T-cell (primary cell): ENCODE results near the gene ABHD17A. TPM values are rescaled to one million over a fixed set of nuclear protein-coding genes. Genes with fewer than 3 reads are reported as not detected.

Experiments
- ATAC-seq, 4 experiments: fragments of 200-7000 bp in 3 of 4; fragments of 150-1000 bp in 1 of 4; cut with Tn5 transposase; replicated peaks in 1 of 4; 1 replicate in 3 of 4; 2 replicates in 1 of 4; pipeline ENCODE4 v1.10.0; 2021; ENCODE audit warnings: moderate library complexity in 3 of 4, mild to moderate bottlenecking in 2 of 4, moderate number of reproducible peaks in 1 of 4
- CTCF ChIA-PET, 2 donors: fragments of 300-600 bp; sonication (Branson Sonifier 250); formaldehyde crosslinking; loops; one replicate each; lab custom pipeline; 2022; ENCODE audit warnings: antibody characterized with exemption in 2 of 2; lab: Charles Lee
- POLR2A ChIA-PET, 2 donors: fragments of 300-600 bp; sonication (Branson Sonifier 250); formaldehyde crosslinking; loops; one replicate each; lab custom pipeline; 2022; ENCODE audit warnings: antibody characterized with exemption in 2 of 2; lab: Charles Lee
- DNase-seq, 35 experiments: peaks; one replicate each; pipeline versions ENCODE4 v3.0.0 to v3.0.0-alpha.2; 2013 to 2023
- H3K27ac ChIP-seq: one replicate; pipeline ENCODE4 v1.5.1; 2013; ENCODE audit warnings: low read length
- H3K27me3 ChIP-seq, 2 experiments: replicated peaks in 1 of 2; 1 replicate in 1 of 2; 2 replicates in 1 of 2; pipeline versions ENCODE4 v1.6.1 to v1.7.0; 2013; ENCODE audit warnings: low read length in 1 of 2, mixed read lengths in 1 of 2; ENCODE audit not compliant: control insufficient read depth in 2 of 2, insufficient read depth in 2 of 2; ENCODE audit errors: extremely low read depth in 1 of 2
- H3K36me3 ChIP-seq, 2 donors: 1 replicate in 1 of 2; 2 replicates in 1 of 2; pipeline versions ENCODE4 v1.6.1 to v1.7.0; 2013; ENCODE audit warnings: low read length in 1 of 2; ENCODE audit not compliant: control insufficient read depth in 2 of 2, insufficient read depth in 1 of 2; ENCODE audit errors: extremely low read depth in 1 of 2
- H3K4me1 ChIP-seq, 2 experiments: 1 replicate in 1 of 2; 2 replicates in 1 of 2; pipeline versions ENCODE4 v1.6.1 to v1.7.0; 2013; ENCODE audit warnings: low read length in 2 of 2, mixed read lengths in 1 of 2; ENCODE audit not compliant: insufficient read depth in 2 of 2, control insufficient read depth in 1 of 2; ENCODE audit errors: extremely low read depth in 1 of 2
- H3K4me3 ChIP-seq, 2 donors: 1 replicate in 1 of 2; 2 replicates in 1 of 2; pipeline versions ENCODE4 v1.5.1 to v1.7.0; 2013; ENCODE audit warnings: mild to moderate bottlenecking in 2 of 2, low read length in 1 of 2, moderate library complexity in 1 of 2; ENCODE audit not compliant: control insufficient read depth in 1 of 2; ENCODE audit errors: extremely low read depth in 1 of 2
- H3K9me3 ChIP-seq: 2 replicates; pipeline ENCODE4 v1.7.0; 2013
- H3K27ac Mint-ChIP-seq, 2 donors: one replicate each; pipeline ENCODE4 v1.8.0; 2020 to 2021; ENCODE audit warnings: mild to moderate bottlenecking in 2 of 2, mixed read lengths in 2 of 2
- H3K27me3 Mint-ChIP-seq, 2 donors: one replicate each; pipeline ENCODE4 v1.8.0; 2021 to 2022; ENCODE audit warnings: mixed read lengths in 2 of 2
- H3K36me3 Mint-ChIP-seq: one replicate; pipeline ENCODE4 v1.8.0; 2021; ENCODE audit warnings: mixed read lengths
- H3K4me1 Mint-ChIP-seq, 3 donors: one replicate each; pipeline ENCODE4 v1.8.0; 2020 to 2022; ENCODE audit warnings: mixed read lengths in 3 of 3, mild to moderate bottlenecking in 1 of 3
- H3K4me3 Mint-ChIP-seq, 3 donors: one replicate each; pipeline ENCODE4 v1.8.0; 2020 to 2022; ENCODE audit warnings: mild to moderate bottlenecking in 3 of 3, mixed read lengths in 3 of 3, moderate library complexity in 3 of 3
- H3K9me3 Mint-ChIP-seq, 3 donors: one replicate each; pipeline ENCODE4 v1.8.0; 2020 to 2022; ENCODE audit warnings: mixed read lengths in 3 of 3
- WGBS: methylation state at CpG from one replicate; pipeline ENCODE4 v1.1.5; 2013; ENCODE audit warnings: missing lambda C conversion rate; ENCODE audit not compliant: insufficient coverage; 5-methylcytosine and 5-hydroxymethylcytosine counted together
- total RNA-seq, 35 experiments: library from RNA in 6 of 35; stranded (reverse) in 6 of 35; fragments of 120-200 nt in 1 of 35; gene quantifications; one replicate each; pipeline versions ENCODE4 v1.2.1 to v1.2.4 and lab custom pipeline; 2013 to 2026

ABHD17A gene
- total RNA-seq, 5 donors from 2014 or later (not counting 1 experiment from before 2014, with no cell fraction given), result 136 to 185 (median 151) TPM

GRCh38 chr19:1872807-1873523, 12.3 kb downstream of the ABHD17A start:
- ATAC-seq (no peak), DNase-seq (no peak)
- Histone ChIP-seq H3K4me3 (no peak overlapping the region), H3K27me3 (no peaks in the 10 kb centered on the region), H3K9me3 (no peaks in the 10 kb centered on the region), H3K27ac (peak overlapping the region; percentile 12), H3K36me3 (peaks cover 15 to 27% of the 10 kb centered on the region in 2 donors), H3K4me1 (peaks cover 17 to 50% of the 10 kb centered on the region in 2 experiments)
- H3K27me3 Mint-ChIP-seq, result no peaks in the 10 kb centered on the region
- POLR2A ChIA-PET, result no interaction called here
- CTCF ChIA-PET, result no interaction called here
- H3K27ac Mint-ChIP-seq, result no peak overlapping the region
- WGBS, result 90% methylated on average over 22 of the region's 25 CpGs
- no peaks in the 10 kb centered on the region for H3K9me3 Mint-ChIP-seq
- H3K4me1 Mint-ChIP-seq, result peaks cover 38 to 48% (median 39%) of the 10 kb centered on the region in 3 donors
- H3K4me3 Mint-ChIP-seq, result peak overlapping the region in 1 of 3 donors; percentile 98
- no peaks in the 10 kb centered on the region for H3K36me3 Mint-ChIP-seq

DNA sequence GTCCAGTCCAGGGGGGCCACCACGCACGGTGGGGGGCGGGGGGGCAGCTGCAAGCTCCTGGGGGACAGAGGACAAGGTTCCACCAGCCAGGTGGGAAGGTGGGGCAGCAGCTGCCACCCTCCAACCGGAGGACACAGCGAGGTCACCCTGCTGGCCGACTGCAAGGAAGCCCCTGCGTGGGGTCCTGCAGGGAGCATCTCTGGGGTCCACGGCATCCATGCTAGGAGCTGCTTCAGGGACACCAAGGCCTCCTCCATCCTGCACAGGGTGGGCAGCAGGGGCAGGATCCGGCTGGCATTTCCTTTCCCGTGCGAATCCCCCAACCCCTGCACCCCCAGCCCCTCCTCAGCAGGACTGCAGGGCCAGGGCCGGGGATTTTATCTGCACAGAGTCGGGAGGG, 13.7 kb downstream of the ABHD17A start:
- DNase-seq, result no peak
- H3K27ac ChIP-seq, result no peak overlapping the region
- peaks cover 15 to 27% of the 10 kb centered on the region in 2 donors for H3K36me3 ChIP-seq

DNA sequence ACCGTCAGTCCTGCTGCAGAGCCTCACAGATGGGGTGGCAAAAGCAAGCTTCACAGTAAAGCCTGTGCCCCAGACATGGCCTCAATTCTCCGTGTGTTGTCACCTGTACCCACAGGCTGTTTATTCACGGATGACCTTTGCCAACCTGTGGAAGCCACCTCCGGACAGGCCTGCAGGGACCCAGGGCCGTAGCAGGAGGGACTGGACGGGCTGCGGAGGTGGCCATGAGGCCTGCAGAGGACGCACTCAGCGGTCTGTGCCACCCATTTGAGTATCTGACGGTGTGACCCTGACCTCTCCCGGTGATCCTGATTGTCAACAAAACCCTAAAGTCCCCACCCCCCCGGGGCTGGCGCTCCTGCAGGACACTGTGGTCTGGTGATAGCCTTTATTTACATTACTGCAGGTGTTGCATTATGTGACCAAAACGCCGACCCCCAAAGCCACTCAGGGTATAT, 14.1 kb downstream of the ABHD17A start:
- Mint-ChIP-seq H3K4me3 (no peak overlapping the region), H3K9me3 (no peaks in the 10 kb centered on the region), H3K36me3 (no peaks in the 10 kb centered on the region), H3K4me1 (peaks cover 35 to 44% (median 38%) of the 10 kb centered on the region in 3 donors), H3K27ac (no peak overlapping the region), H3K27me3 (no peaks in the 10 kb centered on the region)
- peaks cover 14 to 43% of the 10 kb centered on the region in 2 experiments for H3K4me1 ChIP-seq
- ATAC-seq, result no peak
- CTCF ChIA-PET, result no interaction called here
- POLR2A ChIA-PET, result no interaction called here
- WGBS, result 92% methylated on average over 13 of the region's 15 CpGs
- no peak for DNase-seq
- no peaks in the 10 kb centered on the region for H3K27me3 ChIP-seq
- H3K4me3 ChIP-seq, result no peak overlapping the region
- no peak overlapping the region for H3K27ac ChIP-seq
- peaks cover 15 to 27% of the 10 kb centered on the region in 2 donors for H3K36me3 ChIP-seq
- no peaks in the 10 kb centered on the region for H3K9me3 ChIP-seq

More for the DNA sequence above, 13.7 kb downstream of the ABHD17A start:
- Mint-ChIP-seq H3K4me3 (no peak overlapping the region), H3K9me3 (no peaks in the 10 kb centered on the region), H3K36me3 (no peaks in the 10 kb centered on the region), H3K27me3 (no peaks in the 10 kb centered on the region), H3K27ac (no peak overlapping the region), H3K4me1 (peaks cover 38 to 49% (median 43%) of the 10 kb centered on the region in 3 donors)
- Histone ChIP-seq H3K4me1 (peaks cover 17 to 48% of the 10 kb centered on the region in 2 experiments), H3K27me3 (no peaks in the 10 kb centered on the region), H3K4me3 (no peak overlapping the region), H3K9me3 (no peaks in the 10 kb centered on the region)
- ChIA-PET POLR2A (no interaction called here), CTCF (no interaction called here)
- WGBS, result 95% methylated on average over 8 of the region's 13 CpGs
- ATAC-seq, result no peak

GRCh38 chr19:1868971-1869370, 16.3 kb downstream of the ABHD17A start:
- DNase-seq (no peak), ATAC-seq (no peak)
- H3K27me3 ChIP-seq, result no peaks in the 10 kb centered on the region
- ChIA-PET POLR2A (interaction anchor here in 1 of 2 donors (0.6 kb wide), 1 partner anchor 794 kb away, joined by 3 read pairs; no protein-coding TSS in a partner anchor), CTCF (interaction anchor here in 1 of 2 donors (0.6 to 0.7 kb wide), 2 partner anchors 28 to 179 kb away, joined by 3 to 6 read pairs; no protein-coding TSS in a partner anchor)
- Mint-ChIP-seq H3K4me3 (no peak overlapping the region), H3K36me3 (no peaks in the 10 kb centered on the region), H3K4me1 (peaks cover 18 to 32% (median 28%) of the 10 kb centered on the region in 3 donors), H3K27me3 (no peaks in the 10 kb centered on the region), H3K27ac (peak overlapping the region; percentile 23 to 61), H3K9me3 (no peaks in the 10 kb centered on the region)
- peaks cover 8 to 50% of the 10 kb centered on the region in 2 experiments for H3K4me1 ChIP-seq
- H3K4me3 ChIP-seq, result no peak overlapping the region
- peaks cover 15 to 27% of the 10 kb centered on the region in 2 donors for H3K36me3 ChIP-seq
- no peaks in the 10 kb centered on the region for H3K9me3 ChIP-seq
- WGBS, result 98% methylated on average over 7 of the region's 7 CpGs
- H3K27ac ChIP-seq, result no peak overlapping the region

DNA sequence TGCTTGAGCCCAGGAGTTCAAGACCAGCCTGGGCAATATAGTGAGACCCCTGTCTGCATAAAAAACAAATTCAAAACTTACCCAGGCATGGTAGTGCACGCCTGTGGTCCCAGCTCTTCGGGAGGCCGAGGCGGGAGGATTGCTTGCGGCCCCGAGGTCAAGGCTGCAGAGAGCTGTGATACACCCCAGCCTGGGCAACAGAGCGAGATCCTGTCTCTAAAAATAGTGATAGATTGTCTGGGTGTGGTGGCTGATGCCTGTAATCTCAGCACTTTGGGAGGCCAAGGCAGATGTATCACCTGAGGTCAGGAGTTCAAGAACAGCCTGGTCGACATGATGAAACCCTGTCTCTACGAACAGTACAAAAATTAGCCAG, 18.0 kb downstream of the ABHD17A start:
- peaks cover 0 to 36% of the 10 kb centered on the region in 2 experiments for H3K4me1 ChIP-seq
- no peak overlapping the region for H3K27ac ChIP-seq
- WGBS, result 91% methylated on average over 7 of the region's 9 CpGs
- peaks cover 8 to 12% of the 10 kb centered on the region in 2 donors for H3K36me3 ChIP-seq
- DNase-seq, result no peak
- ChIA-PET CTCF (no interaction called here), POLR2A (no interaction called here)
- no peaks in the 10 kb centered on the region for H3K9me3 ChIP-seq
- no peaks in the 10 kb centered on the region for H3K36me3 Mint-ChIP-seq
- H3K27ac Mint-ChIP-seq, result peak overlapping the region; percentile 39 to 73
- no peak for ATAC-seq
- H3K4me3 ChIP-seq, result no peak overlapping the region
- no peaks in the 10 kb centered on the region for H3K27me3 ChIP-seq
- H3K9me3 Mint-ChIP-seq, result no peaks in the 10 kb centered on the region
- H3K27me3 Mint-ChIP-seq, result no peaks in the 10 kb centered on the region
- H3K4me3 Mint-ChIP-seq, result no peak overlapping the region
- H3K4me1 Mint-ChIP-seq, result peaks cover 11 to 21% (median 21%) of the 10 kb centered on the region in 3 donors

DNA sequence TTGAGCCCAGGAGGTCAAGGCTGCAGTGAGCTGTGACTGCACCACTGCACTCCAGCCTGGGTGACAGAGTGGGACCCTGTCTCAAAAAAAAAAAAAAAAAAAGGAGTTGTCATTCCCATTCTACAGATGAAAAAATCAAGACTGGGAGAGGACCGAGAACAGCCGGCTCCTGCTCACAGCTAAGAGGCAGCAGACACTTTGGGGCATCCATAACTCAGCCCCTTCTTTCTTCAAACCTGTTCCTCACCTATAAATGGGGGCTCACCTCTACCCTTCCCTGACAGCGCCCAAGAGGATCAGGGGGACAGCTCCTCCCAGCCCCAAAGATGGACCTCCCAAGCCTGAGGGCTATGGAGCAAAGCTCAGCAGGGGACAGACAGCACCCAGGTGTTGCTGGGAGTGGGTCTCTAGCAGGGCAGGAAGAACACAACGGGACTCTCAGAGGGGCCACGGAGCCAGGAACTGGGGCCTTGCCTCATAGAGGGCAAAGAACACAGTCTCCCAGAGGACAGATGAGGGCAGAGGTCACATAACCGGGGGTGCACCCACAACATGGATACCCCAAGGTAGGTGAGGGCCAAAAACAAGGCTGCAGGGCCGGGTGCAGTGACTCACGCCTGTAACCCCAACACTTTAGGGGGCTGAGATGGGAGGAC, 18.5 kb downstream of the ABHD17A start:
- ChIA-PET CTCF (interaction anchor here in 1 of 2 donors (0.5 to 0.7 kb wide), 2 partner anchors 82 to 85 kb away, joined by 3 to 6 read pairs; no protein-coding TSS in a partner anchor), POLR2A (no interaction called here)
- H3K4me1 Mint-ChIP-seq, result peaks cover 14 to 24% (median 22%) of the 10 kb centered on the region in 3 donors
- H3K4me3 Mint-ChIP-seq, result no peak overlapping the region
- H3K36me3 Mint-ChIP-seq, result no peaks in the 10 kb centered on the region
- H3K27ac Mint-ChIP-seq, result peak overlapping the region; percentile 27 to 73
- Histone ChIP-seq H3K4me3 (no peak overlapping the region), H3K9me3 (no peaks in the 10 kb centered on the region), H3K4me1 (peaks cover 1 to 36% of the 10 kb centered on the region in 2 experiments), H3K27ac (no peak overlapping the region), H3K27me3 (no peaks in the 10 kb centered on the region), H3K36me3 (peaks cover 6 to 12% of the 10 kb centered on the region in 2 donors)
- 88% methylated on average over 5 of the region's 8 CpGs for WGBS
- no peaks in the 10 kb centered on the region for H3K9me3 Mint-ChIP-seq
- no peaks in the 10 kb centered on the region for H3K27me3 Mint-ChIP-seq
- ATAC-seq, result no peak
- no peak for DNase-seq
